OCI-M2 (cell line): ENCODE data around the gene GNG8.
"Not testable (repeated sequence)": the region's sequence is repeated elsewhere in the genome, so short reads cannot be mapped to it uniquely, and the experiment has no call there.

Experiments
- DNase-seq: peaks from one replicate; lab custom pipeline; 2025; ENCODE audit not compliant: unreplicated experiment; lab: John Stamatoyannopoulos, UW

Gene GNG8

GRCh38 chr19:46648060-46648960, 12.3 kb upstream of the GNG8 start:
- DNase-seq, result no peak

GRCh38 chr19:46646402-46646801, 10.4 kb upstream of the GNG8 start:
- DNase-seq, result no peak

- no peak for DNase-seq
Observed at GRCh38 chr19:46644720-46645119, 8.7 kb upstream of the GNG8 start.

GRCh38 chr19:46640656-46641055, 4.7 kb upstream of the GNG8 start:
- DNase-seq, result no peak

- DNase-seq, result no peak
Observed at GRCh38 chr19:46639358-46640182, 3.6 kb upstream of the GNG8 start.

- no peak for DNase-seq
Observed at GRCh38 chr19:46637224-46637623, 1.2 kb upstream of the GNG8 start.

- no peak for DNase-seq
Observed at GRCh38 chr19:46634656-46635218, 1.3 kb downstream of the GNG8 start.

GRCh38 chr19:46634045-46634655, 1.9 kb downstream of the GNG8 start:
- peak; percentile 58 for DNase-seq

- no peak for DNase-seq
Observed at GRCh38 chr19:46633130-46633529, 2.9 kb downstream of the GNG8 start.

- DNase-seq, result no peak
Observed at GRCh38 chr19:46631481-46631880, 4.5 kb downstream of the GNG8 start.

GRCh38 chr19:46630586-46631205, 5.3 kb downstream of the GNG8 start:
- DNase-seq, result no peak

- no peak for DNase-seq
Observed at GRCh38 chr19:46629546-46630025, 6.4 kb downstream of the GNG8 start.

GRCh38 chr19:46628970-46629369, 7.0 kb downstream of the GNG8 start:
- not testable (repeated sequence) for DNase-seq

GRCh38 chr19:46626446-46626845, 9.6 kb downstream of the GNG8 start:
- DNase-seq, result no peak

GRCh38 chr19:46625731-46626130, 10.3 kb downstream of the GNG8 start:
- DNase-seq, result no peak

- DNase-seq, result no peak
Observed at GRCh38 chr19:46624958-46625661, 10.9 kb downstream of the GNG8 start, which contains the start of gene PTGIR. PTGIR (minus strand) TSS chr19:46625089; CDS start chr19:46624225, 864 bp downstream.

GRCh38 chr19:46623915-46624502, 12.0 kb downstream of the GNG8 start:
- no peak for DNase-seq

- DNase-seq, result no peak
Observed at GRCh38 chr19:46622118-46622446, 13.9 kb downstream of the GNG8 start.

- no peak for DNase-seq
Observed at GRCh38 chr19:46621191-46622117, 14.5 kb downstream of the GNG8 start.
